ENCODE results near the gene CEACAM21. TPM values are rescaled to one million over a fixed set of nuclear protein-coding genes. Genes with fewer than 3 reads are reported as not detected.
A peak's percentile ranks its signal among the peaks of the same experiment; 100 is the strongest.

Gene CEACAM21
- total RNA-seq, 2 experiments from 2014 or later = 30.7 to 34.9 TPM

- Mint-ChIP-seq H3K27me3 (peaks cover 15% of the 10 kb centered on the region), H3K4me1 (ENCODE audit: low read depth) (peaks cover 12% of the 10 kb centered on the region), H3K36me3 (ENCODE audit: low read depth) (no peaks in the 10 kb centered on the region), H3K27ac (no peak overlapping the region), H3K9me3 (no peaks in the 10 kb centered on the region), H3K4me3 (no peak overlapping the region)
- TF ChIP-seq CTCF (IDR thresholded peaks at IDR 0.05) = peak; percentile 75
- intact Hi-C loops (cut with DNase I, micrococcal nuclease) = loop anchor here (1.0 to 5.0 kb wide), 5 partner anchors 53 to 393 kb away; partner anchors contain the start of genes BCKDHA (in 1 of the 2) and EXOSC5 (in 1 of the 2)
- no peaks in the 10 kb centered on the region for H3K9me3 ChIP-seq (ENCODE audit: control insufficient read depth in 1 of 2, insufficient read depth in 1 of 2, low read length in 2 of 2)
- peak; percentile 89 for ATAC-seq (ENCODE audit: poor library complexity)
- ChIA-PET CTCF (interaction anchor here (0.8 to 2.2 kb wide), 5 partner anchors 25 to 155 kb away, joined by 3 to 12 read pairs (median 6); partner anchors contain the start of gene DMAC2), POLR2A (no interaction called here)
- no peaks in the 10 kb centered on the region for H3K36me3 ChIP-seq (ENCODE audit: insufficient read depth, low read length)
- H3K4me1 ChIP-seq (ENCODE audit: insufficient read depth, low read length) = peaks cover 4% of the 10 kb centered on the region
- H3K27me3 ChIP-seq (ENCODE audit: control insufficient read depth in 1 of 2, insufficient read depth in 2 of 2, low read length in 2 of 2) = no peaks in the 10 kb centered on the region
- no peak overlapping the region for H3K4me3 ChIP-seq (ENCODE audit: low read length)
- no peak overlapping the region for H3K27ac ChIP-seq (ENCODE audit: low read depth in 1 of 2, low read length in 2 of 2)
- DNase-seq = peak; percentile 45 to 88 (median 56)
Observed at GRCh38 chr19:41595258-41595889, 19.4 kb downstream of the CEACAM21 start.

DNA sequence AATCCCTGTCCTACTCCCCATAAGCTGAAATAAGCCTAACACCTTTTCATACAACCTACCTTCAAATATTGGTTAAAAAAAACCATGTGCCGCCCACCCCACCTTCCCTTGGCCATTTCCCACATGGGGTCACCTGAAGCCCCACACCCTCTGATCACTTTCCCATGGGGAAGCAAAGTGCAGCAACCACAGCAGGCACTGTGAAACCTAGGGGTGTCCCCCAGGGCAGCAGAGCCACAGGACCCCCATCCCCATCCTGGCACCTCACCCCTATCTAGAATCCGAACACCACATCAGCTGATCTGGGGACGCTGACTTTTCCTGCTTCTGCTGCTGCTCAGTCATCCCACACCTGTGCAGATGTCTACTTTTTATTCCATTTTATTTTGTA lies 19.9 kb downstream of the CEACAM21 start:
- H3K27ac ChIP-seq (ENCODE audit: low read depth in 1 of 2, low read length in 2 of 2) = no peak overlapping the region
- Mint-ChIP-seq H3K36me3 (ENCODE audit: low read depth) (no peaks in the 10 kb centered on the region), H3K4me3 (no peak overlapping the region), H3K9me3 (no peaks in the 10 kb centered on the region), H3K4me1 (ENCODE audit: low read depth) (peaks cover 12% of the 10 kb centered on the region), H3K27me3 (peaks cover 15% of the 10 kb centered on the region), H3K27ac (no peak overlapping the region)
- no peaks in the 10 kb centered on the region for H3K27me3 ChIP-seq (ENCODE audit: control insufficient read depth in 1 of 2, insufficient read depth in 2 of 2, low read length in 2 of 2)
- ChIA-PET CTCF (interaction anchor here (1.3 to 2.2 kb wide), 4 partner anchors 26 to 147 kb away, joined by 4 to 12 read pairs (median 8); no protein-coding TSS in a partner anchor), POLR2A (no interaction called here)
- no peaks in the 10 kb centered on the region for H3K36me3 ChIP-seq (ENCODE audit: insufficient read depth, low read length)
- intact Hi-C loops (cut with DNase I, micrococcal nuclease) = loop anchor here (1.0 to 5.0 kb wide), 5 partner anchors 53 to 394 kb away; partner anchors contain the start of genes BCKDHA (in 1 of the 2) and EXOSC5 (in 1 of the 2)
- TF ChIP-seq CTCF (IDR thresholded peaks at IDR 0.05) = no peak
- no peaks in the 10 kb centered on the region for H3K9me3 ChIP-seq (ENCODE audit: control insufficient read depth in 1 of 2, insufficient read depth in 1 of 2, low read length in 2 of 2)
- peaks cover 4% of the 10 kb centered on the region for H3K4me1 ChIP-seq (ENCODE audit: insufficient read depth, low read length)
- H3K4me3 ChIP-seq (ENCODE audit: low read length) = no peak overlapping the region
- no peak for ATAC-seq (ENCODE audit: poor library complexity)
- peak in 1 of 14 experiments; percentile 26 for DNase-seq

GRCh38 chr19:41597600-41598041 lies 21.7 kb downstream of the CEACAM21 start:
- Histone ChIP-seq H3K4me1 (ENCODE audit: insufficient read depth, low read length) (peaks cover 4% of the 10 kb centered on the region), H3K4me3 (ENCODE audit: low read length) (no peak overlapping the region), H3K36me3 (ENCODE audit: insufficient read depth, low read length) (no peaks in the 10 kb centered on the region), H3K9me3 (ENCODE audit: control insufficient read depth in 1 of 2, insufficient read depth in 1 of 2, low read length in 2 of 2) (no peaks in the 10 kb centered on the region), H3K27ac (ENCODE audit: low read depth in 1 of 2, low read length in 2 of 2) (no peak overlapping the region), H3K27me3 (ENCODE audit: control insufficient read depth in 1 of 2, insufficient read depth in 2 of 2, low read length in 2 of 2) (peaks cover 0 to 4% of the 10 kb centered on the region in 2 experiments)
- Mint-ChIP-seq H3K9me3 (no peaks in the 10 kb centered on the region), H3K4me1 (ENCODE audit: low read depth) (peaks cover 12% of the 10 kb centered on the region), H3K27me3 (peaks cover 15% of the 10 kb centered on the region), H3K27ac (no peak overlapping the region), H3K36me3 (ENCODE audit: low read depth) (no peaks in the 10 kb centered on the region), H3K4me3 (no peak overlapping the region)
- ATAC-seq (ENCODE audit: poor library complexity) = peak; percentile 87
- peak; percentile 50 to 87 (median 68) for DNase-seq
- ChIA-PET POLR2A (interaction anchor here (0.6 kb wide), 1 partner anchor 149 kb away, joined by 3 read pairs; no protein-coding TSS in a partner anchor), CTCF (interaction anchor here (0.6 to 2.0 kb wide), 14 partner anchors 10 to 232 kb away, joined by 3 to 8 read pairs (median 3); partner anchors contain the start of gene DMAC2)
- intact Hi-C loops (cut with DNase I, micrococcal nuclease) = loop anchor here in 1 of 2 experiments (1.0 to 5.0 kb wide), 2 partner anchors 148 to 395 kb away; no protein-coding TSS in a partner anchor
- TF ChIP-seq CTCF (IDR thresholded peaks at IDR 0.05) = peak; percentile 94

All from CD4-positive, alpha-beta T cell (primary cell).